Measurements from ENCODE around the gene TNFRSF1A. TPM values are rescaled to one million over a fixed set of nuclear protein-coding genes. Genes with fewer than 3 reads are reported as not detected.

The TNFRSF1A gene
- total RNA-seq, 2 donors from 2014 or later, result 62.9 to 176 TPM

GRCh38 chr12:6367065-6367968 lies 25.4 kb upstream of the TNFRSF1A start:
- Histone ChIP-seq H3K27me3 (no peaks in the 10 kb centered on the region), H3K4me3 (no peak overlapping the region), H3K4me1 (peaks cover 0 to 22% of the 10 kb centered on the region in 2 donors), H3K9me3 (no peaks in the 10 kb centered on the region), H3K36me3 (no peaks in the 10 kb centered on the region), H3K27ac (no peak overlapping the region)
- DNase-seq (ENCODE audit: low spot score), result no peak
- TF ChIP-seq, protein P1, sequence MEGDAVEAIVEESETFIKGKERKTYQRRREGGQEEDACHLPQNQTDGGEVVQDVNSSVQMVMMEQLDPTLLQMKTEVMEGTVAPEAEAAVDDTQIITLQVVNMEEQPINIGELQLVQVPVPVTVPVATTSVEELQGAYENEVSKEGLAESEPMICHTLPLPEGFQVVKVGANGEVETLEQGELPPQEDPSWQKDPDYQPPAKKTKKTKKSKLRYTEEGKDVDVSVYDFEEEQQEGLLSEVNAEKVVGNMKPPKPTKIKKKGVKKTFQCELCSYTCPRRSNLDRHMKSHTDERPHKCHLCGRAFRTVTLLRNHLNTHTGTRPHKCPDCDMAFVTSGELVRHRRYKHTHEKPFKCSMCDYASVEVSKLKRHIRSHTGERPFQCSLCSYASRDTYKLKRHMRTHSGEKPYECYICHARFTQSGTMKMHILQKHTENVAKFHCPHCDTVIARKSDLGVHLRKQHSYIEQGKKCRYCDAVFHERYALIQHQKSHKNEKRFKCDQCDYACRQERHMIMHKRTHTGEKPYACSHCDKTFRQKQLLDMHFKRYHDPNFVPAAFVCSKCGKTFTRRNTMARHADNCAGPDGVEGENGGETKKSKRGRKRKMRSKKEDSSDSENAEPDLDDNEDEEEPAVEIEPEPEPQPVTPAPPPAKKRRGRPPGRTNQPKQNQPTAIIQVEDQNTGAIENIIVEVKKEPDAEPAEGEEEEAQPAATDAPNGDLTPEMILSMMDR (IDR thresholded peaks at IDR 0.05), result peak in 1 of 2 donors; percentile 27

DNA sequence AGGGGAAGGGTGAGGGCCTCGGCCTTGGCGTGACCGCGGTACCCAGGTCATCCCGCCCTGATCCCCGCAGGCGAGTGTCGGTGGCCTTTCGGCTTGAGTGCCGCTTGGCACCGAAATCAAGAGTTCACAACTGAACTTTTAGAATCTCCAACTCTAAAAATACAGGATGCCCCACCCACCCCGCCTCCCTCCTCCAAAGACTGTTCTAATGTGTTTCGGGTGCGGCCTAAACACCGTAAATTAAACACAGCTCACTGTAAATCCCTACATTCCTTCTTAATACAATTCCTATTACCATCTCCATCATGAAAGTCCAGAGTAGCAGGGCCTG lies 22.1 kb upstream of the TNFRSF1A start:
- Histone ChIP-seq H3K36me3 (no peaks in the 10 kb centered on the region), H3K4me1 (peaks cover 0 to 23% of the 10 kb centered on the region in 2 donors), H3K27me3 (no peaks in the 10 kb centered on the region), H3K9me3 (no peaks in the 10 kb centered on the region), H3K27ac (peak overlapping the region; percentile 85 to 89), H3K4me3 (peak overlapping the region; percentile 60 to 66)
- no peak for DNase-seq (ENCODE audit: low spot score)
- TF ChIP-seq, protein P1 (IDR thresholded peaks at IDR 0.05), result no peak

- Histone ChIP-seq H3K4me1 (peaks cover 0 to 23% of the 10 kb centered on the region in 2 donors), H3K27ac (peak overlapping the region; percentile 85 to 89)
- DNase-seq (ENCODE audit: low spot score), result peak; percentile 80
Observed at GRCh38 chr12:6363330-6364043, 21.6 kb upstream of the TNFRSF1A start.

DNA sequence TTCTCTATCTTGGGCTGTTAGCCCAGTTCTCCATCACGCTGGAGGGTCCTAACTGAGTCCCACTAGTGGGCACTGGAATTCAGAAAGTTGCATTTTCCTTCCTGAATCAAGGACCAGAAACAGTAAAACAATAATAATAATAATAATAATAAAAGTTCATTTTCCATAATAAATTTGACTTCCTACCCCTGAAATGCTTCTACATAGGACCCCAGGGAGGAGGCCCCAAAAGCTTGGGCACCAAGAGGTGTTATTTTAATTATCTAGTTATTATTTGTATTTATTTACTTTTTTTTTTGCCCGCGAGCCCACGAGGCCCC lies 21.1 kb upstream of the TNFRSF1A start:
- H3K27ac ChIP-seq, result peak overlapping the region; percentile 85 to 89
- H3K36me3 ChIP-seq, result no peaks in the 10 kb centered on the region
- peaks cover 0 to 23% of the 10 kb centered on the region in 2 donors for H3K4me1 ChIP-seq
- no peaks in the 10 kb centered on the region for H3K9me3 ChIP-seq
- H3K4me3 ChIP-seq, result peak overlapping the region; percentile 60 to 66
- TF ChIP-seq, protein P1 (IDR thresholded peaks at IDR 0.05), result no peak
- DNase-seq (ENCODE audit: low spot score), result no peak
- no peaks in the 10 kb centered on the region for H3K27me3 ChIP-seq

More at GRCh38 chr12:6363330-6364043, 21.6 kb upstream of the TNFRSF1A start:
- TF ChIP-seq, protein P1 (IDR thresholded peaks at IDR 0.05), result no peak
- H3K36me3 ChIP-seq, result no peaks in the 10 kb centered on the region
- H3K4me3 ChIP-seq, result peak overlapping the region; percentile 60 to 66
- H3K27me3 ChIP-seq, result no peaks in the 10 kb centered on the region
- no peaks in the 10 kb centered on the region for H3K9me3 ChIP-seq

GRCh38 chr12:6362403-6362802 lies 20.5 kb upstream of the TNFRSF1A start:
- Histone ChIP-seq H3K4me1 (peaks cover 0 to 23% of the 10 kb centered on the region in 2 donors), H3K4me3 (no peak overlapping the region), H3K27me3 (no peaks in the 10 kb centered on the region), H3K27ac (no peak overlapping the region), H3K36me3 (no peaks in the 10 kb centered on the region), H3K9me3 (no peaks in the 10 kb centered on the region)
- TF ChIP-seq, protein P1 (IDR thresholded peaks at IDR 0.05), result no peak
- DNase-seq (ENCODE audit: low spot score), result no peak
